Measurements from ENCODE around the gene HINFP.
"Not testable (repeated sequence)": the region's sequence is repeated elsewhere in the genome, so short reads cannot be mapped to it uniquely, and the experiment has no call there.

Gene HINFP

GRCh38 chr11:119184399-119184798 lies 63.0 kb downstream of the HINFP start:
- not testable (repeated sequence) for DNase-seq (ENCODE audit: extremely low read depth in 1 of 2, low read depth in 1 of 2)
